Measurements from ENCODE around the gene CBLIF. TPM values are rescaled to one million over a fixed set of nuclear protein-coding genes. Genes with fewer than 3 reads are reported as not detected.
"Not testable (repeated sequence)": the region's sequence is repeated elsewhere in the genome, so short reads cannot be mapped to it uniquely, and the experiment has no call there.

CBLIF gene
- total and polyA plus RNA-seq, 8 donors, result 0.05 to 2.1 (median 0.58) TPM; not detected in 4

- intact Hi-C loops (cut with DNase I), result no loop called here
- H3K4me3 ChIP-seq, result no peak overlapping the region
- no peak overlapping the region for H3K27ac ChIP-seq
- no peak for DNase-seq
- no peak for TF ChIP-seq CTCF (IDR thresholded peaks at IDR 0.05)
- no peaks in the 10 kb centered on the region for H3K36me3 ChIP-seq
- FAIRE-seq, result no peak
- H3K9me3 ChIP-seq, result no peaks in the 10 kb centered on the region
- 70 to 79% methylated on average over 4 of the region's 4 CpGs for WGBS, 2 donors
- peaks cover 0 to 5% (median 0%) of the 10 kb centered on the region in 3 donors for H3K4me1 ChIP-seq
- H3K27me3 ChIP-seq, result no peaks in the 10 kb centered on the region
- no peak for ATAC-seq
Observed at GRCh38 chr11:59818572-59818971, 26.7 kb downstream of the CBLIF start.

- H3K36me3 ChIP-seq; H3K9me3 ChIP-seq; intact Hi-C loops (cut with DNase I); H3K4me1 ChIP-seq; FAIRE-seq; H3K27ac ChIP-seq; ATAC-seq; DNase-seq; H3K4me3 ChIP-seq; H3K27me3 ChIP-seq: not testable (repeated sequence)
- WGBS, 2 donors, result 65 to 88% methylated on average over 1 of the region's 1 CpG
Observed at GRCh38 chr11:59816434-59816833, 28.9 kb downstream of the CBLIF start.

- Histone ChIP-seq H3K4me1 (peaks cover 0 to 5% (median 0%) of the 10 kb centered on the region in 3 donors), H3K36me3 (no peaks in the 10 kb centered on the region), H3K27me3 (no peaks in the 10 kb centered on the region), H3K27ac (no peak overlapping the region), H3K9me3 (no peaks in the 10 kb centered on the region), H3K4me3 (no peak overlapping the region)
- DNase-seq (no peak), FAIRE-seq (no peak), ATAC-seq (no peak)
- TF ChIP-seq CTCF (IDR thresholded peaks at IDR 0.05), result no peak
- 90 to 94% methylated on average over 1 of the region's 1 CpG for WGBS, 2 donors
- intact Hi-C loops (cut with DNase I), result no loop called here
Observed at GRCh38 chr11:59815754-59816153, 29.5 kb downstream of the CBLIF start.

GRCh38 chr11:59814021-59814420 lies 31.3 kb downstream of the CBLIF start:
- H3K27me3 ChIP-seq, result no peaks in the 10 kb centered on the region
- ATAC-seq, result no peak
- 46 to 70% methylated on average over 1 of the region's 1 CpG for WGBS, 2 donors
- H3K36me3 ChIP-seq, result no peaks in the 10 kb centered on the region
- H3K4me3 ChIP-seq, result no peak overlapping the region
- intact Hi-C loops (cut with DNase I), result no loop called here
- peaks cover 0 to 9% (median 5%) of the 10 kb centered on the region in 3 donors for H3K4me1 ChIP-seq
- no peak for FAIRE-seq
- TF ChIP-seq CTCF (IDR thresholded peaks at IDR 0.05), result no peak
- no peak for DNase-seq
- no peaks in the 10 kb centered on the region for H3K9me3 ChIP-seq
- no peak overlapping the region for H3K27ac ChIP-seq

- Histone ChIP-seq H3K4me3 (no peak overlapping the region), H3K27ac (no peak overlapping the region), H3K9me3 (no peaks in the 10 kb centered on the region), H3K36me3 (peaks cover 0 to under 1% (median 0%) of the 10 kb centered on the region in 3 donors), H3K27me3 (no peaks in the 10 kb centered on the region), H3K4me1 (peaks cover 0 to 9% (median 5%) of the 10 kb centered on the region in 3 donors)
- intact Hi-C loops (cut with DNase I), result no loop called here
- no peak for TF ChIP-seq CTCF (IDR thresholded peaks at IDR 0.05)
- no peak for DNase-seq
- no peak for FAIRE-seq
- no peak for ATAC-seq
- 66 to 81% methylated on average over 1 of the region's 1 CpG for WGBS, 2 donors
Observed at GRCh38 chr11:59813364-59813763, 31.9 kb downstream of the CBLIF start.

All from pancreas (tissue), 10 donors.